ENCODE results near the gene ELAC1.

GRCh38 chr18:50986360-50987087 lies 18.7 kb downstream of the ELAC1 start:
- TF ChIP-seq CTCF (conservative IDR thresholded peaks at IDR 0.05 in 1 of 2, IDR thresholded peaks at IDR 0.05 in 1 of 2; ENCODE audit: low read depth in 1 of 2, low read length in 2 of 2), result no peak
- no peak for TF ChIP-seq EZH2 (IDR thresholded peaks at IDR 0.05; ENCODE audit: low read length, missing control alignments)

Measured in fibroblast of lung (primary cell).